ENCODE measurements around the gene ATF4.
A peak's percentile ranks its signal among the peaks of the same experiment; 100 is the strongest.
"Not testable (repeated sequence)": the region's sequence is repeated elsewhere in the genome, so short reads cannot be mapped to it uniquely, and the experiment has no call there.

The ATF4 gene

DNA sequence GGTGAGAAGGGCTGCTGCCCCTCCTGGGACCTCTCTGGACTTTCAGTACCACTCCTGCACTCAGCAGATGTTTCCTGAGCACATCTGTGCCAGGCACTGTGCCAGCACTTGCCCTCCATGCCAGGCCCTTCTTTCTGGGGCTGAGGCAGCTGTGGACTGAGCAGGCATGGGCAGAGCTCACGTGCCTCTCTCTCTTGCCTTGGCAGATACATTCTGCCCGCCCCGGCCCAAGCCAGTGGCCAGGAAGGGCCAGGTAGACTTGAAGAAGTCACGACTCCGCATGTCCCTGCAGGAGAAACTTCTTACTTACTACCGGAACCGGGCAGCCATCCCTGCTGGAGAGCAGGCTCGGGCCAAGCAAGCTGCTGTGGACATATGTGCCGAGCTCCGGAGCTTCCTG is 8.3 kb upstream of the ATF4 start:
- DNase-seq = no peak

GRCh38 chr22:39513791-39514190 is 6.6 kb upstream of the ATF4 start:
- no peak for DNase-seq

DNA sequence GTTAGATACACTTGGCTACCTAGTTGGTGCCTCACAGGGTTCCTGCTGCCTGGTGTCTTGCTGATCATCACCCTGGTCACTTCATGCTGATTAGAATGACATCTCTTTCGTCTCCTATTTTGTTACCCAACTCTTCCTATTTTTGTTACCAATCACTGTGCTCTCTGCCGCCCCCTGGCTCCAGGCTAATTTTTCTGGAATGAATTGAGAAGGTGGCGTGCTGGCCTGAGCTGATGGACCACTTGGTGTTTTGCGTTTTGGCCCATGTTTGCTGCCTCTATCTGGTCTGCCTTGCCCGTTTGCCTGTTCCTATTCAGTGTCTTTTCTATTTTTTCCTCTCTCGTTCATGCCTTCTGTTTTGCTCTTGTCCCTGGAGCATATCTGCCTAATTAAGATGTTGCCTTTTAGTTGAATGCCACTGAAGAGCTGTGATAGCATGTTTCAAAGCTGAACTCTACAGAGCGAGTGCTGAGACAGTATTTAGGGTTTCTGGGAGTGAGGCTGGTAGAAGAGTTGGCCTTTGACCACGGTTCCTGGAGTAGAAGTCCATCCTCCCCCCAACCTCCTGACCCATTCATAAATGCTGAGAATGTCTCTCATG is 5.9 kb upstream of the ATF4 start:
- DNase-seq = no peak

DNA sequence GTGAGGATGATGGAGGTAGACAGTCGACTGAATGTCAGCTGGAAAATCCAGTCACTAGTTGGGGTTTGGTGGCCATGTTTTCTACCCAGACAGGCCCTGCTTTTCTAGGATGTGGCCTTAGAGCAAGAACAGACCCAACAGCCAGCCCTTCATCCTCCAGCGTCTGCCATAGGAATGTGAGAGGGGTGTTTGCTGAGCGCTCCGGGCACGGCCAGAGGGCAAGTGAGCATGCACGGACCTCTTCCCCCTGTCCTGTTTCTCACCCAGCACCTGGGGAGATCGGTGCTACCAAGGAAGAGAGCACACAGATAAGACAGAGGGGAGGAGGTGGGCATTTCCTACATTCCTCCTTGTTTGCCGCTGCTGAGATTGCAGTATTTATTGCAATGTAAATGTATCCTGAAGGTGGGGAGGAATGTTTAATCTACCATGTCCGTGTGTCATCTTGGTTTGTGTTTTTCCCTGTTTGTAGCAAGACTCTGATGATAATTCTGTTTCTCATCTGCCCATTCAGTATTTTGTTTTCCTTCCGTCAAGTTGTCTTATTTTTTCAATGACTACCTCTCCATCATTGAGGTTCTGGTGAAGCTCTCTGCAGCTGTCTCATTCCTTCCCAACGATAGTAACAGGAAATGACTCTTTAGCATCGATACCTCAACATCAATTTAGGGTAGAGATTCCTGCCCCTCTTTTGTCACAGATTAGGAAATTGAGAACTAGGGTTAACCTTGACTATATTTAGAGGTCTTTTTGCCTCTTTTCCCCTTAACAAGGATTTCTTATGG is 4.9 kb upstream of the ATF4 start:
- DNase-seq = no peak

GRCh38 chr22:39517470-39517869 is 2.9 kb upstream of the ATF4 start:
- no peak for DNase-seq

GRCh38 chr22:39518144-39518786 is 2.1 kb upstream of the ATF4 start:
- no peak for DNase-seq

DNA sequence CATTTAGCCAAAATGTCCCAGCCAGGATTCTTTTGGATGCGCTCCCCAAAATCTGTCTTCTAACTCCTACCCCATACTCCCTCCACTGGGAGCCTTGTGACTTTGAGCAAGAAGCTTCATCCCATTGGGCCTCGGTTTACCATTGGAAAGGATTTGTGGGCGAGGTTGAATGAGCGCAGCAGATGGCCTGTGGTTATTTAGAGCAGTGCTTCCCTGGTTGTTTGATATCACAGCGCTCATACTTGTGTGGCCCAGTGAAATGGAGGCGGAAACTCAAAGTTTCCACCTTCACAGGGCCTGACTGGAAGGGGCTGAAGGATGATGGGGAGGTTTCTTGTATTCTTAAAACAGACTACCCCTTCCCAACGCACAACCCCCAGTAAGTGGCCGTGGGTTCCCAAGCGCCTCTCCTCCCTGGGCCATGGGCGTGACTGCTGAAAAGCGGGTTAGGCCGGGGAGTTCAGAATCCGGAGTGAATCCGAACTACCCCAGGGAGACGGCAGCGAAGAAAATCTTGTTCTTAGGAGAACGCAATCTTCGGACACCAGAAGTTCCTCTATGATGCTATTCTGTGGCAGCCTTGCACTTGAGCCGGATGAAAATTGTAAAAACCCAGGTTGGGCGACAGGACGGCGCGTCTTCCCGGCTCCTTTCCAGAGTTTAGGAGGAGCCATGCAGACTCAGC is 1.2 kb upstream of the ATF4 start:
- no peak for DNase-seq

- DNase-seq = peak; percentile 97
Observed at GRCh38 chr22:39519681-39520225, 609 bp upstream of the ATF4 start.

DNA sequence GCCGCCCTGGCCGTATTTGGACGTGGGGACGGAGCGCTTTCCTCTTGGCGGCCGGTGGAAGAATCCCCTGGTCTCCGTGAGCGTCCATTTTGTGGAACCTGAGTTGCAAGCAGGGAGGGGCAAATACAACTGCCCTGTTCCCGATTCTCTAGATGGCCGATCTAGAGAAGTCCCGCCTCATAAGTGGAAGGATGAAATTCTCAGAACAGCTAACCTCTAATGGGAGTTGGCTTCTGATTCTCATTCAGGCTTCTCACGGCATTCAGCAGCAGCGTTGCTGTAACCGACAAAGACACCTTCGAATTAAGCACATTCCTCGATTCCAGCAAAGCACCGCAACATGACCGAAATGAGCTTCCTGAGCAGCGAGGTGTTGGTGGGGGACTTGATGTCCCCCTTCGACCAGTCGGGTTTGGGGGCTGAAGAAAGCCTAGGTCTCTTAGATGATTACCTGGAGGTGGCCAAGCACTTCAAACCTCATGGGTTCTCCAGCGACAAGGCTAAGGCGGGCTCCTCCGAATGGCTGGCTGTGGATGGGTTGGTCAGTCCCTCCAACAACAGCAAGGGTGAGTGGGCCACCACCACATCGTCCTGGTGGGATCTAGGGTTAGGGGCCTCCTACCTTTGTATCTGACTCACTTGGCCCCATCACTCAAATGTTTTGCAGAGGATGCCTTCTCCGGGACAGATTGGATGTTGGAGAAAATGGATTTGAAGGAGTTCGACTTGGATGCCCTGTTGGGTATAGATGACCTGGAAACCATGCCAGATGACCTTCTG is 934 bp downstream of the ATF4 start:
- peak; percentile 37 for DNase-seq

DNA sequence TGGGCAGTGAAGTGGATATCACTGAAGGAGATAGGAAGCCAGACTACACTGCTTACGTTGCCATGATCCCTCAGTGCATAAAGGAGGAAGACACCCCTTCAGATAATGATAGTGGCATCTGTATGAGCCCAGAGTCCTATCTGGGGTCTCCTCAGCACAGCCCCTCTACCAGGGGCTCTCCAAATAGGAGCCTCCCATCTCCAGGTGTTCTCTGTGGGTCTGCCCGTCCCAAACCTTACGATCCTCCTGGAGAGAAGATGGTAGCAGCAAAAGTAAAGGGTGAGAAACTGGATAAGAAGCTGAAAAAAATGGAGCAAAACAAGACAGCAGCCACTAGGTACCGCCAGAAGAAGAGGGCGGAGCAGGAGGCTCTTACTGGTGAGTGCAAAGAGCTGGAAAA is 1.7 kb downstream of the ATF4 start:
- not testable (repeated sequence) for DNase-seq

- peak; percentile 75 for DNase-seq
Observed at GRCh38 chr22:39522567-39523300, 2.4 kb downstream of the ATF4 start.

GRCh38 chr22:39524089-39524752 is 3.9 kb downstream of the ATF4 start:
- DNase-seq = no peak

GRCh38 chr22:39524753-39525657 is 4.6 kb downstream of the ATF4 start:
- no peak for DNase-seq

DNA sequence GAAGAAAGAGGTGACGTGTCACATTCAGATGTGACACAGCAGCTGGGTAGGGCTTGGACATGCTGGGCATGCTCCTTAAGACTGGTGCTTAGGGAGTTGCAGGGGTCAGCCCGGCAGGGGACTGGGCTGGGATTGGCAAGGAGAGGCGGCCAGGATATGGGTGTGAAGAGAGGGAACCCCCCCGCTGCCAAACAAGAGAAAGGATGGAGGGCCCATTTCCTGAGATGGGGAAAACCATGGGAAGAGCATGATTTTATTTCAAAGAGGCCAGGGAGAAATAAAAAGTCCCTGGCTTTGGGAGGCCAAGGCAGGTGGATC is 5.3 kb downstream of the ATF4 start:
- DNase-seq = no peak

GRCh38 chr22:39526736-39527171 is 6.4 kb downstream of the ATF4 start:
- no peak for DNase-seq

DNA sequence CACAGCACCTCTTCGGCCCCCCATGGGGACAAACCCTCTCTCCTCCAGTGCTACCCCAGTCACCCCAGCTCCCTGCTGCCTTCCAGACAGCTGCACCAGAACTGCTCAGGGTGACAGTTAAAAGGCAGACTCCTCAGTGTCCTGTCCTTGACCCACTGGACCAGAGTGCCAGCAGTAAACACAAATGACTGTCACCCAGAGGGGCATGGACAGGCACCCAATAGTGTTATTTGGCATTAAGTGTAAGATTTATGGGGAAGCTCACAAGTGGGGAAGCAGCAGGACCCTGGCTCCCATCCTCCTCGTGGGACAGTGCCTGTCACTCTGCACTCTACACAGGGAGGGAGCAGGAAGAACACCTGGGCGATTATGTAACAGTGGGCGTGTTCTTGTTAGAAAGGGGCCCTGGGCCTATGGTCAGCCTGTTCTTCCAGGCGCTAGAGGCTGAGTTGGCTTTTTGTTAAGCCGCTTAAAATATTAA is 7.2 kb downstream of the ATF4 start:
- DNase-seq = peak; percentile 12

DNA sequence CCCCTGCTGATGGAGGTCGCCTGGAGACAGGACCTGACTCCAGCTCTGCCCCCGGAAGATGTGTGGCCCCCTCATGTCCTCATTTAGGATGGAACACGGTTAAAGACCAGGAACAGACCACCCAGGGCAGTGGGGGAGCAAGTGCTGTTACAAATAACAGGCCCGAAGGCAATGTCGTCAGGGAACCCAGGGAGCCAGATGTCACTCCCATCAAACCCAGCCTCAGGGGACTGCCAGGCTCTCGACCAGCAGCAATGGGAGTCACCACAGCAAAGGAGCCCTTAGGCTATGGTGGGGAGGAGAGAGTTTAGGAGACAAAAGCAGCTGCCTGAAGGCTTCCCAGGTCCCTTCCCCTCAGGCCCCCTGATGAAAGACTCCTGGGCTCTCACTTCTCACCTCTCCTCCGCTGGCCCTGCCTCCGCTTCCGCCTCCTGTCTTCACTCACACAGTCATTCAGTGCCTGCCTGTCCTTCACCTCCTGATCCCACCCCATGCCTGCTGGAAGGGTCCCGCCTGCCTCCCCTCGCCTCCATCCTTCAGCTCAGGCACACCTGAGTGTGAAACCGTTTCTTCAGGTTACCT is 7.8 kb downstream of the ATF4 start:
- peak; percentile 59 for DNase-seq

GRCh38 chr22:39528681-39529486 is 8.5 kb downstream of the ATF4 start:
- DNase-seq = peak; percentile 94

DNA sequence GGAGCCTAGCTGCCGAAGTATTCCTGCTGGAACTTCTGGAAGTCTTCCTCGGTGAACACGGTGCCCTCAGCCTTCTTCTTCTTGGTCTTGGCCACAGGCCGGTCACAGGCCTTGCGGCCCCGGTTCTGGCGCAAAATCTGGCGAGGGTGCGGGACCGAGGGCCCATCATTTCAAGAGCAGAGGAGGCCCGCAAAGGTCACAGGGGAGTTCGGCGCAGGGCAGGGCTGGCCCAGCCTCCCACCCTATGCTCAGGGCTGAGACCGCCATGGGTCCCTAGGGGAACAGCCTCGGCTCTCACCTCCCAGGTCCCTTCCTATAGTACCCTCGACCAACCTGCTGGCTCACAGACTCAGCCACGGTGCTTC is 9.1 kb downstream of the ATF4 start:
- no peak for DNase-seq

Data from NCI-H345 (cell line).